ENCODE results near the gene OR9Q1.

Gene OR9Q1

DNA sequence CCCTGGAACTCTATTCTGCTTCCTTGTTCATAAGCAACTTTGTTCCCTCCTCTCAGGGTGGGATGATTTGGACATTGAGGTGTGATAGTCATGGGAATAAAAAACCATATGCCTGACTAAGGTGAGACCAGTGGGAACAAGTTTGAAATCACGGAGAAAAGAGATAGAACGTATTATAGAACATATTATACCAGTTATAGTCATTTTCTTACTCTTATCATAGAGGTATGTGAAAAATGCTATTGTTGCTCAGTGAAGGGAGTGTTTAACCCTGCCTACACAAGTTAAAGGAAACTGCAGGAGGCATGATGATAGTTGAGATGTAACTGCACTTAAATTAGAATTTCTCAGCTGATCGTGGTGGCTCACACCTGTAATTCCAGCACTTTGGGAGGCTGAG is 22.6 kb downstream of the OR9Q1 start:
- no peak overlapping the region for H4K91ac ChIP-seq (ENCODE audit: low read depth, low read length)

DNA sequence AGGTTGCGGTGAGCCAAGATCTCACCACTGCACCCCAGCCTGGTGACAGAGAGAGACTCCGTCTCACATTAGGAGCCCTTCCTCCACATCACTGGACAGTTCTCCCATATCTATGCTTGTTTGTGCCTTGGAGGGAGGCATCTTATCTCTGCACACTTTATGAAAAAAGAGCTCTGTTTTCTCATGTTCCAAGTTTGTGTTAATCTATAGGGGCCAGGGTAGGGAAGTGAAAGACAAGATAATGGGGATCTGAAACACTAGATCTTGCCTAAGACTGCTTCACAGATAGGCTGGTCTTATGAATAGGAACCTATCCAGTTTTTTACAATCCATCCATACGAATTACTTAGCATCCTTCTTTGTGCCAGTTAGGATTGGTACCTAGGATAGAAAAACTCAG is 24.1 kb downstream of the OR9Q1 start:
- DNase-seq: no peak
- H4K8ac ChIP-seq (ENCODE audit: low read depth, low read length): no peak overlapping the region
- H3K23ac ChIP-seq (ENCODE audit: low read length): no peak overlapping the region
- no peak overlapping the region for H3K9ac ChIP-seq (ENCODE audit: low read length)
- no peaks in the 10 kb centered on the region for H3K79me2 ChIP-seq (ENCODE audit: control insufficient read depth, insufficient read depth, low read length, poor library complexity)
- no peak overlapping the region for H2AK5ac ChIP-seq (ENCODE audit: low read length)
- no peak overlapping the region for H4K12ac ChIP-seq (ENCODE audit: low read depth, low read length)
- H3K4me3 ChIP-seq (ENCODE audit: low read depth, low read length): no peak overlapping the region
- no peak overlapping the region for H2BK120ac ChIP-seq (ENCODE audit: insufficient read depth, low read length, poor library complexity)
- no peak overlapping the region for H3K14ac ChIP-seq (ENCODE audit: low read length)
- no peaks in the 10 kb centered on the region for H3K36me3 ChIP-seq (ENCODE audit: control insufficient read depth in 1 of 2, insufficient read depth in 2 of 2, low read length in 2 of 2)
- peaks cover 3% of the 10 kb centered on the region for H3K9me3 ChIP-seq (ENCODE audit: insufficient read depth, low read depth, low read length)
- no peak overlapping the region for H3K27ac ChIP-seq (ENCODE audit: low read depth, low read length)
- no CpG with 5 or more reads among the region's 3 CpGs for WGBS (ENCODE audit: extremely low coverage, insufficient coverage, insufficient read length)
- no peak overlapping the region for H4K91ac ChIP-seq (ENCODE audit: low read depth, low read length)
- no peak overlapping the region for H2AFZ ChIP-seq (ENCODE audit: insufficient read depth, low read length, poor library complexity)
- no peaks in the 10 kb centered on the region for H3K27me3 ChIP-seq (ENCODE audit: insufficient read depth, low read length)
- H3K4ac ChIP-seq (ENCODE audit: low read depth, low read length): no peak overlapping the region
- H3K79me1 ChIP-seq (ENCODE audit: low read length): no peaks in the 10 kb centered on the region
- no peak overlapping the region for H3K18ac ChIP-seq (ENCODE audit: low read length)
- H2BK5ac ChIP-seq (ENCODE audit: low read depth, low read length, poor library complexity): no peak overlapping the region
- H3K4me2 ChIP-seq (ENCODE audit: low read length): no peak overlapping the region
- H3K4me1 ChIP-seq (ENCODE audit: control insufficient read depth in 1 of 2, insufficient read depth in 2 of 2, low read length in 2 of 2): no peaks in the 10 kb centered on the region
- no peak overlapping the region for H2BK12ac ChIP-seq (ENCODE audit: low read length)

More for the DNA sequence above, 22.6 kb downstream of the OR9Q1 start:
- H2BK5ac ChIP-seq (ENCODE audit: low read depth, low read length, poor library complexity): no peak overlapping the region
- no peak overlapping the region for H3K9ac ChIP-seq (ENCODE audit: low read length)
- H4K8ac ChIP-seq (ENCODE audit: low read depth, low read length): no peak overlapping the region
- H3K27ac ChIP-seq (ENCODE audit: low read depth, low read length): no peak overlapping the region
- no peaks in the 10 kb centered on the region for H3K79me2 ChIP-seq (ENCODE audit: control insufficient read depth, insufficient read depth, low read length, poor library complexity)
- DNase-seq: peak in 1 of 2 donors; percentile 15
- H3K4me2 ChIP-seq (ENCODE audit: low read length): no peak overlapping the region
- H3K18ac ChIP-seq (ENCODE audit: low read length): no peak overlapping the region
- no CpG with 5 or more reads among the region's 3 CpGs for WGBS (ENCODE audit: extremely low coverage, insufficient coverage, insufficient read length)
- H3K36me3 ChIP-seq (ENCODE audit: control insufficient read depth in 1 of 2, insufficient read depth in 2 of 2, low read length in 2 of 2): no peaks in the 10 kb centered on the region
- H3K4me1 ChIP-seq (ENCODE audit: control insufficient read depth in 1 of 2, insufficient read depth in 2 of 2, low read length in 2 of 2): no peaks in the 10 kb centered on the region
- no peak overlapping the region for H2BK12ac ChIP-seq (ENCODE audit: low read length)
- no peak overlapping the region for H3K4me3 ChIP-seq (ENCODE audit: low read depth, low read length)
- H3K4ac ChIP-seq (ENCODE audit: low read depth, low read length): no peak overlapping the region
- no peak overlapping the region for H3K14ac ChIP-seq (ENCODE audit: low read length)
- no peak overlapping the region for H3K23ac ChIP-seq (ENCODE audit: low read length)
- peaks cover 5% of the 10 kb centered on the region for H3K9me3 ChIP-seq (ENCODE audit: insufficient read depth, low read depth, low read length)
- H4K12ac ChIP-seq (ENCODE audit: low read depth, low read length): no peak overlapping the region
- no peak overlapping the region for H2AK5ac ChIP-seq (ENCODE audit: low read length)
- no peak overlapping the region for H2BK120ac ChIP-seq (ENCODE audit: insufficient read depth, low read length, poor library complexity)
- no peak overlapping the region for H2AFZ ChIP-seq (ENCODE audit: insufficient read depth, low read length, poor library complexity)
- no peaks in the 10 kb centered on the region for H3K79me1 ChIP-seq (ENCODE audit: low read length)
- no peaks in the 10 kb centered on the region for H3K27me3 ChIP-seq (ENCODE audit: insufficient read depth, low read length)

DNA sequence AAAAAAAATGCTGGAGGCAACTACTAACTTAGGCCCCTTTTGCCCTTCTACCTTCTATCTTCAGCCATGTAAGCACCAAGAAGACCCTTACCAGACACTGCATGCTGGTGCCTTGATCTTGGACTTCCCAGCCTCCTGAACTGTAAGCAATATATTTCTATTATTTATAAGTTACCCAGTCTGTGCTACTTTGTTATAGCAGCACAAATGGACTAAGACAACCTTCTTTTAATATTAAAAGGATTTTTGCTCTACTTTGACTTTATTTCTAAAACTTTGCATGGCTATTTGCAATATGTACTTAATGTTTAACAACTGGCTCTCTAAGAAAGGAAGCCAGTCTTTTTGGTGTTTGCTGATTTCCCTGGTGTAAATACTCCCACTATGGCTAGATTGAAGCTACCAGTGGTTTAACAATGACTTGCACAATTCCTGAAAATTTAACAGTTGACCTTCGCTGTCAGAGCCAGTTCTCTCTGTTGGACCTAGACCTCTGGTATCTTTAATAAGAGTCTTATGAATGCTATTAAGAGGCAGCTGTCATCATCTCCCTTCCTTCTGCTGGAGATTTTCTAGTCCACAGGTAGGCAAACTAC is 32.2 kb downstream of the OR9Q1 start:
- Histone ChIP-seq H3K27me3 (ENCODE audit: insufficient read depth, low read length) (no peaks in the 10 kb centered on the region), H3K23ac (ENCODE audit: low read length) (no peak overlapping the region), H2AK5ac (ENCODE audit: low read length) (no peak overlapping the region), H3K14ac (ENCODE audit: low read length) (no peak overlapping the region), H3K79me2 (ENCODE audit: control insufficient read depth, insufficient read depth, low read length, poor library complexity) (peaks cover 2% of the 10 kb centered on the region), H4K12ac (ENCODE audit: low read depth, low read length) (no peak overlapping the region), H4K8ac (ENCODE audit: low read depth, low read length) (no peak overlapping the region), H3K4me3 (ENCODE audit: low read depth, low read length) (no peak overlapping the region), H2AFZ (ENCODE audit: insufficient read depth, low read length, poor library complexity) (no peak overlapping the region), H3K9ac (ENCODE audit: low read length) (no peak overlapping the region), H3K18ac (ENCODE audit: low read length) (no peak overlapping the region), H4K91ac (ENCODE audit: low read depth, low read length) (no peak overlapping the region), H3K4me1 (ENCODE audit: control insufficient read depth in 1 of 2, insufficient read depth in 2 of 2, low read length in 2 of 2) (peaks cover 7 to 11% of the 10 kb centered on the region in 2 experiments), H2BK120ac (ENCODE audit: insufficient read depth, low read length, poor library complexity) (no peak overlapping the region), H2BK5ac (ENCODE audit: low read depth, low read length, poor library complexity) (no peak overlapping the region), H3K79me1 (ENCODE audit: low read length) (peaks cover 5% of the 10 kb centered on the region), H3K4ac (ENCODE audit: low read depth, low read length) (no peak overlapping the region), H3K9me3 (ENCODE audit: insufficient read depth, low read depth, low read length) (no peaks in the 10 kb centered on the region), H3K4me2 (ENCODE audit: low read length) (no peak overlapping the region), H3K27ac (ENCODE audit: low read depth, low read length) (no peak overlapping the region), H3K36me3 (ENCODE audit: control insufficient read depth in 1 of 2, insufficient read depth in 2 of 2, low read length in 2 of 2) (no peaks in the 10 kb centered on the region), H2BK12ac (ENCODE audit: low read length) (no peak overlapping the region)
- WGBS (ENCODE audit: extremely low coverage, insufficient coverage, insufficient read length): no CpG with 5 or more reads among the region's 1 CpG
- no peak for DNase-seq

DNA sequence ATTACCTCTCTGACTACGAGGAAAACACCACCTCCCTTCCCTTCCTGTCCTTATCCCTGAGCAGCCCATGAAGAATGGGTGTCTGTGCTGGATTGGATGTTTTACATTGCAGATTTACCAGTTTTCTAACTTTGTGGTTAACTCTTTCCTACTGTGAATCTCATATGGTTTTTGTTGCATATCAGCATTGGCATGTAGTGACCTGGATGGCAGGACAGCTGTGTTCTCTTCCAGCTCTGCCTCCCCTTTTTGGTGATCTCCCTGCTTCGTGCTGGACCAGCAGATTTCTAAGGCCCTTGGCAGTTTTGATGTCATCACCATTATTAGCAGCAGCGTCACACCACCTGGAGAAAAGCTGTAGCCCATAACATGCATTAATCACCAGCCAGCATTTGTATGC is 33.8 kb downstream of the OR9Q1 start:
- Histone ChIP-seq H3K4me3 (ENCODE audit: low read depth, low read length) (no peak overlapping the region), H3K18ac (ENCODE audit: low read length) (no peak overlapping the region), H4K91ac (ENCODE audit: low read depth, low read length) (no peak overlapping the region), H4K8ac (ENCODE audit: low read depth, low read length) (no peak overlapping the region), H3K9me3 (ENCODE audit: insufficient read depth, low read depth, low read length) (no peaks in the 10 kb centered on the region), H3K4me1 (ENCODE audit: control insufficient read depth in 1 of 2, insufficient read depth in 2 of 2, low read length in 2 of 2) (peaks cover 7 to 11% of the 10 kb centered on the region in 2 experiments), H3K79me1 (ENCODE audit: low read length) (peaks cover 5% of the 10 kb centered on the region), H3K27ac (ENCODE audit: low read depth, low read length) (no peak overlapping the region), H3K4ac (ENCODE audit: low read depth, low read length) (no peak overlapping the region), H3K27me3 (ENCODE audit: insufficient read depth, low read length) (no peaks in the 10 kb centered on the region), H3K14ac (ENCODE audit: low read length) (no peak overlapping the region), H4K12ac (ENCODE audit: low read depth, low read length) (no peak overlapping the region), H2BK120ac (ENCODE audit: insufficient read depth, low read length, poor library complexity) (no peak overlapping the region), H3K79me2 (ENCODE audit: control insufficient read depth, insufficient read depth, low read length, poor library complexity) (peaks cover 2% of the 10 kb centered on the region), H3K23ac (ENCODE audit: low read length) (no peak overlapping the region), H2BK5ac (ENCODE audit: low read depth, low read length, poor library complexity) (no peak overlapping the region), H3K4me2 (ENCODE audit: low read length) (no peak overlapping the region), H3K9ac (ENCODE audit: low read length) (no peak overlapping the region), H3K36me3 (ENCODE audit: control insufficient read depth in 1 of 2, insufficient read depth in 2 of 2, low read length in 2 of 2) (no peaks in the 10 kb centered on the region), H2BK12ac (ENCODE audit: low read length) (no peak overlapping the region), H2AFZ (ENCODE audit: insufficient read depth, low read length, poor library complexity) (no peak overlapping the region), H2AK5ac (ENCODE audit: low read length) (no peak overlapping the region)
- WGBS (ENCODE audit: extremely low coverage, insufficient coverage, insufficient read length): no CpG with 5 or more reads among the region's 3 CpGs
- peak; percentile 93 to 94 for DNase-seq

All from trophoblast cell (in vitro differentiated cells and primary cell).